ENCODE data around the gene VARS2. TPM values are rescaled to one million over a fixed set of nuclear protein-coding genes. Genes with fewer than 3 reads are reported as not detected.

Gene VARS2
- total RNA-seq, 1 experiment from 2014 or later, result 68.2 TPM

- no CpG with 5 or more reads among the region's 5 CpGs for WGBS (ENCODE audit: extremely low coverage, insufficient read length, low lambda C conversion rate)
- Histone ChIP-seq H2AK5ac (ENCODE audit: insufficient read length, low read length) (no peak overlapping the region), H3K79me1 (ENCODE audit: insufficient read depth, low read depth, low read length, poor library complexity, severe bottlenecking) (no peaks in the 10 kb centered on the region), H2BK15ac (ENCODE audit: low read depth, low read length) (no peak overlapping the region), H3K9me3 (ENCODE audit: control insufficient read depth, low read depth, low read length) (no peaks in the 10 kb centered on the region), H3K79me2 (ENCODE audit: insufficient read depth, low read length) (no peaks in the 10 kb centered on the region), H3K9ac (ENCODE audit: extremely low read depth, insufficient read length, low read length) (no peak overlapping the region), H4K5ac (ENCODE audit: insufficient read length, low read depth, low read length) (no peak overlapping the region), H2BK5ac (ENCODE audit: insufficient read length, low read length) (no peak overlapping the region), H2BK120ac (ENCODE audit: low read depth, low read length, poor library complexity, severe bottlenecking) (no peak overlapping the region), H3K4me1 (ENCODE audit: insufficient read depth, low read length) (no peaks in the 10 kb centered on the region), H3K4ac (ENCODE audit: low read depth, low read length) (no peak overlapping the region), H3K27ac (ENCODE audit: insufficient read length, low read depth, low read length) (no peak overlapping the region), H3K4me2 (ENCODE audit: insufficient read depth, insufficient read length, low read length) (no peak overlapping the region), H3K23ac (ENCODE audit: insufficient read length, low read depth, low read length) (no peak overlapping the region), H2BK20ac (ENCODE audit: low read depth, low read length, poor library complexity, severe bottlenecking) (no peak overlapping the region), H3K18ac (ENCODE audit: insufficient read length, low read depth, low read length) (no peak overlapping the region), H3K27me3 (ENCODE audit: insufficient read depth, low read length) (no peaks in the 10 kb centered on the region; the same call in 1 of the 2 replicates), H3K14ac (ENCODE audit: insufficient read depth, low read length) (no peak overlapping the region), H3K23me2 (ENCODE audit: insufficient read length, low read depth, low read length, poor library complexity, severe bottlenecking) (peaks cover 5% of the 10 kb centered on the region), H3T11ph (ENCODE audit: low read length) (no peak overlapping the region), H3K56ac (ENCODE audit: insufficient read length, low read depth, low read length) (no peak overlapping the region), H2BK12ac (ENCODE audit: insufficient read length, low read depth, low read length) (no peak overlapping the region), H4K91ac (ENCODE audit: insufficient read length, low read depth, low read length) (no peak overlapping the region), H4K8ac (replicated peaks; ENCODE audit: insufficient read length, low read depth, low read length) (no peak overlapping the region), H4K20me1 (ENCODE audit: control insufficient read depth, insufficient read depth, insufficient read length) (no peaks in the 10 kb centered on the region), H2AFZ (ENCODE audit: low read length) (no peak overlapping the region)
- peaks cover 0 to 8% of the 10 kb centered on the region in 2 experiments; a peak in 3 of 5 replicates for H3K9me3 Mint-ChIP-seq
- H3K27me3 Mint-ChIP-seq (ENCODE audit: low read depth), result peaks cover 73% of the 10 kb centered on the region
- H3K27ac Mint-ChIP-seq, result no peak overlapping the region
- H3K36me3 Mint-ChIP-seq (ENCODE audit: insufficient read depth in 1 of 3, low read depth in 3 of 3), result no peaks in the 10 kb centered on the region; a peak in 1 of 7 replicates
- H3K4me1 Mint-ChIP-seq, result peaks cover 14 to 21% of the 10 kb centered on the region in 2 experiments
- DNase-seq, result no peak
- no peak for TF ChIP-seq CTCF (conservative IDR thresholded peaks at IDR 0.05)
- H3K4me3 Mint-ChIP-seq, result no peak overlapping the region
These were observed 38.0 kb downstream of the VARS2 start for GRCh38 chr6:30951907-30952469.
